ENCODE results near the gene B3GNT9.
A peak's percentile ranks its signal among the peaks of the same experiment; 100 is the strongest.

B3GNT9 gene, protein sequence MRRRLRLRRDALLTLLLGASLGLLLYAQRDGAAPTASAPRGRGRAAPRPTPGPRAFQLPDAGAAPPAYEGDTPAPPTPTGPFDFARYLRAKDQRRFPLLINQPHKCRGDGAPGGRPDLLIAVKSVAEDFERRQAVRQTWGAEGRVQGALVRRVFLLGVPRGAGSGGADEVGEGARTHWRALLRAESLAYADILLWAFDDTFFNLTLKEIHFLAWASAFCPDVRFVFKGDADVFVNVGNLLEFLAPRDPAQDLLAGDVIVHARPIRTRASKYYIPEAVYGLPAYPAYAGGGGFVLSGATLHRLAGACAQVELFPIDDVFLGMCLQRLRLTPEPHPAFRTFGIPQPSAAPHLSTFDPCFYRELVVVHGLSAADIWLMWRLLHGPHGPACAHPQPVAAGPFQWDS

DNA sequence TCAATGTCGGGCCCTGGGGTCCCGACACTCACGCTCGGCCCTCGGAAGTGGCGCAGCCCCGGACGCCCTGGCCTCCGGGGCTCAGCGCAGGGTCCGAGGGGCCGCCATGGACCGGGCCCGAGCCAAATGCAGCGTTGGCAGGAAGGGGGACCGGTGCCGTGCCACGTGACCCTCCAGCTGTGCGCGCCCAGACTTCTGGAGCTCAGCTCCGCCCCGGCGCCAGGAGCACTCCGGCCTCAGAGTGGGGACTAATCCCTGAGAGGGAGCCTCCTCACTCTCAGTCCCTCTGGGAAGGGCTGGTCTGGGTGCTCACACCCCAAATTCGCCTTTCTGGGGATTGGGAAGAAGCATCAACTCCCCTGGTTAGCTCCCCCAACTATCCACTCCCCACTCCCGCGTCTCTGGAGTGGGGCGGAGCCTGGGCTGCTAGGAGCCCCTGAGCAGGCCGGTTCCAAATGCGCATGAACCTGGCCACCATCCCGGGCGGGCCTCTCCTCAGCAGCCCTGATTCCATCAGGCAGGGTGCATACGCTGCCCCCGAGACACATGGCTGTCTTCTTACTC, at the start of gene B3GNT9:
TSS of gene B3GNT9 (minus strand) at position 166 of the 564 bp plus-strand sequence. CDS start 513 bp downstream, outside the sequence.
- peak; percentile 29 for DNase-seq

DNA sequence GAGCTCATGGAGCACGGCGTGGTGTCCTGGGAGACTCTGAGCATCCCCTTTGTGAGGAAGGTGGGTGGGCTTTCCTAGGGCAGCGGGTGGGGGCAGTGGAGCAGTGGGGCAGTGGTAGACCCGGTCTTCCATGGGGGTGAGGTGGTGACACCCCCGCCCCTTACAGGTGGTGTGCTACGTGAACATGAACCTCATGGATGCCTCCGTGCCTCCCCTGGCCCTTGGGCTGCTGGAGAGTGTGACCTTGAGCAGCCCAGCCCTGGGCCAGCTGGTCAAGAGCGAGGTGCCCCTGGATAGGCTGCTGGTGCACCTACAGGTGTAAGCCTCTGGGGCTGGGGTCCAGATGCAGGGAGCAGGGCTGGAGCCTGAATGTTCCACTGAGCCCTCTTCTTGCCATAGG, 49.7 kb upstream of the B3GNT9 start:
- no peak for DNase-seq

DNA sequence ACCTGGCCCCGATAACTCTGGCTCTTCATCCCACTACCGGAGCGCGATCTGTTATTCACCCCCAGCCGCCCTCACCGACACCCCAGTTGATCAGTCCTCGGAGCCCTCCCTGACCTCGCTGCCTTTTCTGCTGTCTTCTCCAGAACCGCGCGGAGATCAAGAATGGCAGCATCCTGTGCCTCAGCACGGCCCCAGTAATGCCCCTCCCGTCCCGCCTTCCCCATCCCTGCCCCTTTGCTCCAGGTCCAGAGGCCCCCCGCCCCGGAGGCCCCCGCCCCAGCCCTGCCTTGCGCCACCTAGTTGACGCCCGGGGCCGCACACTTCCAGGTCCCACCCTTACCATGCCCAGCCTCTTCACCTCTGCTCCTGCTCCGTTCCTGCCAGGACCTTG, 49.0 kb upstream of the B3GNT9 start:
- no peak for DNase-seq

GRCh38 chr16:67199011-67199807, 48.4 kb upstream of the B3GNT9 start, which contains the start of gene ELMO3:
TSS of gene ELMO3 (plus strand) at chr16:67199131. CDS start at chr16:67199327, 196 bp downstream.
- DNase-seq, result no peak

- peak; percentile 8 for DNase-seq
Observed at GRCh38 chr16:67198238-67198734, 47.5 kb upstream of the B3GNT9 start.

GRCh38 chr16:67197704-67198103, 46.9 kb upstream of the B3GNT9 start:
- no peak for DNase-seq

DNA sequence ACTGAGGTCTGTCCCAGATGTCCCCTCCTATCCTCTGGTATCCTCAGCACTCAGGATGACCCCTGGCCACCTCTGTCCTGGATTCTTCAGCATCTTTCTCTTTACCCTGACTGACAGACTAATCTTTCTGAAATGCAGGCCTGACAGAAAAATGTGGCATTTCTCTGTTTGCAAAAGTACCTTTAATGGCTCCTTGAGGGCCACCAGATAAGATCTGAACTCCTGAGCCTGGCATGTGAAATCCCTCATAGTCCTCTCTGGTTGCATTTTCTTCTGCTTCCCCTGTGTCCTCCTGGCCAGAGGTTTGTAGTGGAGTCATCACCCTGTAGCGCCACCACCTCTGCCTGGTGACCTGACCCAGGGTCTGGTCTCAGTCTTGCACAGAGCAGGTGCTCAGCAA, 46.1 kb upstream of the B3GNT9 start:
- DNase-seq, result no peak

DNA sequence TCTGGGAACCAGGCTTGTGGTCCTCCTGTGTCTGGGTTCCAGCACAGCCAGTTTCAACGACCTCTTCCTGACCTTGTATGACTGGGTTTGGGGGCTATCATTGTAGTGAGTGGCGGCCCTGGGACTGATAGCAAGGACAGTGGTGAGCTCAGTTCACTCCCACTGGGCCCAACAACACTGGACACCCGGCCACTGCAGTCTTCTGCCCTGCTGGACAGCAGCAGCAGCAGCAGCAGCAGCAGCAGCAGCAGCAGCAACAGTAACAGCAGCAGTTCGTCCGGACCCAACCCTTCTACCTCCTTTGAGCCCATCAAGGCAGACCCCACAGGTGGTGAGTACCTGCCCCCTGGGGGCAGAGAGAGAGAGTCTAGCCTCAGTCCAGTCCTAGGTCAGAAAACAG, 44.9 kb upstream of the B3GNT9 start:
- DNase-seq, result no peak

- no peak for DNase-seq
Observed at GRCh38 chr16:67194260-67194659, 43.5 kb upstream of the B3GNT9 start.

- DNase-seq, result no peak
Observed at GRCh38 chr16:67193536-67193935, 42.7 kb upstream of the B3GNT9 start.

GRCh38 chr16:67192781-67193361, 42.1 kb upstream of the B3GNT9 start:
- no peak for DNase-seq

- DNase-seq, result peak; percentile 83
Observed at GRCh38 chr16:67191995-67192681, 41.3 kb upstream of the B3GNT9 start, which contains the start of gene E2F4. TSS of gene E2F4 (plus strand) at chr16:67192155. CDS start at chr16:67192228, 73 bp downstream.

- DNase-seq, result no peak
Observed at GRCh38 chr16:67191411-67191994, 40.7 kb upstream of the B3GNT9 start.

- DNase-seq, result no peak
Observed at GRCh38 chr16:67190448-67191399, 39.9 kb upstream of the B3GNT9 start.

GRCh38 chr16:67190041-67190440, 39.2 kb upstream of the B3GNT9 start, which contains the start of gene EXOC3L1:
TSS of gene EXOC3L1 (minus strand) at chr16:67190136. CDS start at chr16:67189676, 460 bp downstream.
- no peak for DNase-seq

DNA sequence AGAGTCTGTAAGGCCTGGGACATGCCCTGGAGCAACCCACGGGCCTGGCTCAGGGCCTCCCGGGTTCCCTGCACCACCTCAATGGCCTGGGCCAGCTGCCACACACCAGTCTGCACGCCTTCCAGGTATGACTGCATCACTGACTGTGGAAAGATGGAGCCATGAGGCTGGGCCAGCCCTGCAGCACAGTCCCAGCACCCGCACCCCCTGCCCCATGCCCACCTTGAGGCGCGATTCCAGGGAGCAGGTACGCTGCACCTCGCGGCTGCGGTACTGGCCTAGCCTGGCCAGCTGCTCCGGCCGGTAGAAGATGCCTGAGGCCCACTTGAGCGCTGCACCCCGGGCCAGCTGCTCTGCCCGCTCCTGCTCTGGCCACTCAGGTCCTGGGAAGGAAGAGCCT, 38.0 kb upstream of the B3GNT9 start:
- DNase-seq, result no peak

GRCh38 chr16:67188323-67188722, 37.5 kb upstream of the B3GNT9 start:
- no peak for DNase-seq

DNA sequence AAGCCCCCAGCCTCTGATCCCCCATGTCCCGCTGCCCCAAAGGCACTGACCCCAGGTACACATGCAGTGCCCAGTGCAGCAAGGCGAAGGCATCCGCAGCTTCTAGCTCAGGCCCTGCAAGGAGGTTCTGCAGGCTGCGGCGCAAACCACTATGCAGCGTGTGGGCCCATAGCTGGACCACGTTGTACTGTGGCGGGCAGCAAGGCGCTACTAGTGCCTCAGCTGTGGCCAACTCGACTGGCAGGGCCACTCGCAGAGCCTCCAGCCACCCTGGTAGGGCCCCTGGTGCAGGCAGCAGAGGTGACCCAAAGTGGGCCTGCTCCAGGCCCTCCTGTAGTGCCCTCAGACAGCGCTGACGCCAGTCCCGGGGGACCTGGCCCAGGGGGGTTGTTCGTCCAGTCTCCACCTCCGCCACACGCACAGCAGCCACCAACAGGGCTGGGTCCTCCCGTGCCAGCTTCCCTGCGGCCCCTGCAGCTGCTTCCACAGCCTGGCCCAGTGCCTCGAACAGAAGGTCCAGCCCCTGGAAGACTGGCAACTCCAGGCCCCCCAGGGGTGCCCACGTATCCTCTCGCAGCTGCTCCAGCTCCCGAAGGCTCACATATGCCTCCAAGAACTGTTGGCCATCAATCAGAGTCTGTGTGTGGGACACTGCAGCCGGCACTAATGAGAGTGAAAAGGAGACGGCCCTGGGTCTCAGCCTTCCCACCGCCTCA, 36.5 kb upstream of the B3GNT9 start:
- DNase-seq, result no peak

- no peak for DNase-seq
Observed at GRCh38 chr16:67186550-67186950, 35.8 kb upstream of the B3GNT9 start.

DNA sequence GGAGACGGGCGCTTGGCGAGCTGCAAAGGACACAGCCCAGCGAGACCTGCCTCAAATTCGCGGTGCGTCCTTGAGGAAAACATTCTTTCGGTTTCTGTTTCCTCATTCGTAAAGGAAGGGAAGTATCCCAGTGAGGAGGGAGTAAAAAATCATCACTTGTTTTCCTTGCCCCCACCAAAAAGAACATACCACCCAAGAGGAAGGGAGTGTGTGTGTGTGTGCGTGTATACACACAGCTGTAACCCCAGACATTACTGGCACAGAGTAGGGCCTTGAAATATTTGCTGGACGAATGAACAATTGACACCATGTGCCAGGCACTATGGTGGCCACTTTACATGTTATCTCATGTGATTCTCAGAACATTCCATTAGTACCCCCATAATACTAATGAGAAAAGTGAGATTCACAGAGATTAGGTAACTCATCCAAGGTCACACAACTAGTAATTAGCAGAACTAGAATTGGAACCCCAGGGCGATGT, 34.9 kb upstream of the B3GNT9 start:
- no peak for DNase-seq

All from stimulated activated naive CD4-positive, alpha-beta T cell treated with Interleukin-2 at 50 U/mL for 16 hours (primary cell).